Cardiac muscle cell (in vitro differentiated cells and primary cell): Measurements from ENCODE around the gene SMYD3. TPM values are rescaled to one million over a fixed set of nuclear protein-coding genes. Genes with fewer than 3 reads are reported as not detected.
A peak's percentile ranks its signal among the peaks of the same experiment; 100 is the strongest.

ENCODE experiments used
- DNase-seq, 2 donors: peaks; one replicate each; pipeline versions ENCODE4 v3.0.0 to v3.0.0-alpha.2; 2010 to 2017; ENCODE audit warnings: low read depth in 1 of 2, low spot score in 1 of 2
- H3K27ac ChIP-seq: fragments of 200-600 bp; sonication (generic); 2 replicates; pipeline ENCODE4 v1.5.1; 2016
- H3K27me3 ChIP-seq: fragments of 200-600 bp; sonication (generic); 2 replicates; pipeline ENCODE4 v1.6.0; 2016; ENCODE audit warnings: control low read depth
- H3K36me3 ChIP-seq: fragments of 200-600 bp; sonication (generic); 2 replicates; pipeline ENCODE4 v1.5.1; 2016; ENCODE audit warnings: control low read depth
- H3K4me1 ChIP-seq: fragments of 200-600 bp; sonication (generic); 2 replicates; pipeline ENCODE4 v1.8.1; 2017; ENCODE audit warnings: low read depth, mild to moderate bottlenecking, mixed run types
- H3K4me3 ChIP-seq: fragments of 200-600 bp; sonication (generic); 2 replicates; pipeline ENCODE4 v1.5.1; 2016; ENCODE audit warnings: mild to moderate bottlenecking
- H3K9me3 ChIP-seq: fragments of 200-600 bp; sonication (generic); 2 replicates; pipeline ENCODE4 v1.5.1; 2017; ENCODE audit warnings: low read depth, mild to moderate bottlenecking, control low read depth
- polyA plus RNA-seq: library from polyadenylated mRNA; unstranded; fragments of >200 nt; fragmentation: Nextera tagmentation; extraction: Ambion mirVana; gene quantifications from 2 replicates; pipeline ENCODE4 v1.2.1, GENCODE V29; 2016
- total RNA-seq: library from RNA; depleted of rRNA; stranded (reverse); fragments of >200 nt; gene quantifications from 2 replicates; pipeline ENCODE4 v1.2.3, GENCODE V29; 2016
- TF ChIP-seq, protein P1 (sequence below): IDR thresholded peaks from 2 replicates; pipeline ENCODE4 v1.5.1; 2012; ENCODE audit warnings: low read depth, mild to moderate bottlenecking, low read length

SMYD3 gene
- total and polyA plus RNA-seq, 2 experiments from 2014 or later: 47.2 to 50.8 TPM

DNA sequence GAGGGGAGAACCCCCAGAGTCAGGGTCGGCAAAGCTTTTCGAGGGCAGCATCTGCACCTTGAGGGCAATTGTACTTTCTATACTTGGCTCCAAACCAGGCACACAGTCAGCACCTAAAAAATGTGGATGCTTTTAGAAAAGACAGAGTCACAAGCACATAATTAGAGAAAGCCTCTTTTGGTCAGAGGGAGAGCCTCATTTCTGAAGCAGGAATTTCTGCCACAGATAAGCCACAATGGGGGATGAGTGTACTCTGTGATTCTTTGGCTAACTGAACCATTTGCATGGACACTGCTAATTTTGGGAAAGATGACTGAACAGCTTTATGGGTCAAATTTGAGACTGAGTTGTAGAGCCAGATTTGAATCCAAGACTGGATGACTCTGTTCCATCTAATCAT, 716.6 kb downstream of the SMYD3 start:
- no peaks in the 10 kb centered on the region for H3K27me3 ChIP-seq
- H3K36me3 ChIP-seq: no peaks in the 10 kb centered on the region
- H3K9me3 ChIP-seq: no peaks in the 10 kb centered on the region
- H3K4me1 ChIP-seq: peaks cover 53% of the 10 kb centered on the region
- TF ChIP-seq, protein P1, sequence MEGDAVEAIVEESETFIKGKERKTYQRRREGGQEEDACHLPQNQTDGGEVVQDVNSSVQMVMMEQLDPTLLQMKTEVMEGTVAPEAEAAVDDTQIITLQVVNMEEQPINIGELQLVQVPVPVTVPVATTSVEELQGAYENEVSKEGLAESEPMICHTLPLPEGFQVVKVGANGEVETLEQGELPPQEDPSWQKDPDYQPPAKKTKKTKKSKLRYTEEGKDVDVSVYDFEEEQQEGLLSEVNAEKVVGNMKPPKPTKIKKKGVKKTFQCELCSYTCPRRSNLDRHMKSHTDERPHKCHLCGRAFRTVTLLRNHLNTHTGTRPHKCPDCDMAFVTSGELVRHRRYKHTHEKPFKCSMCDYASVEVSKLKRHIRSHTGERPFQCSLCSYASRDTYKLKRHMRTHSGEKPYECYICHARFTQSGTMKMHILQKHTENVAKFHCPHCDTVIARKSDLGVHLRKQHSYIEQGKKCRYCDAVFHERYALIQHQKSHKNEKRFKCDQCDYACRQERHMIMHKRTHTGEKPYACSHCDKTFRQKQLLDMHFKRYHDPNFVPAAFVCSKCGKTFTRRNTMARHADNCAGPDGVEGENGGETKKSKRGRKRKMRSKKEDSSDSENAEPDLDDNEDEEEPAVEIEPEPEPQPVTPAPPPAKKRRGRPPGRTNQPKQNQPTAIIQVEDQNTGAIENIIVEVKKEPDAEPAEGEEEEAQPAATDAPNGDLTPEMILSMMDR: no peak
- peak overlapping the region; percentile 95 for H3K27ac ChIP-seq
- H3K4me3 ChIP-seq: no peak overlapping the region
- DNase-seq: peak; percentile 12 to 75

DNA sequence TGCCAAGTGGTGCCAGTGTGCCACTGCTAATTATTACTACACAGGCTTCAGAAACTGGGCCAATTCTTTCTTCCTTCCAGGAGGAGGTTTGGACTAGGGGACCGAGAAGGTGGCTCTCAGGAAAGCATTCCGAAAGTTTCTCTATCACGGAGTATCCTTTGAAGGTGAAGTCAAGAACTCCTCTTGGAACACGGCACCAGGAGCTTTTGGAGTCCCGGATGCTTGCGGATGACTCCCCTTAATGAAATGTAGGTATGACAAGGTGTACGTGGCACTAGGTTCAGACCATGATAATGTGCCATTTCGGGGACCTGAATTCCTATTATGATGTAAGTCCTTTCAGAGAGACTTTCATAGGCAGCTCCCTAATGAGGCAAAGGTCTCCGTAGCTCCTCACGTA, 718.2 kb downstream of the SMYD3 start:
- Histone ChIP-seq H3K36me3 (no peaks in the 10 kb centered on the region), H3K4me1 (peaks cover 52% of the 10 kb centered on the region), H3K27me3 (no peaks in the 10 kb centered on the region), H3K27ac (peak overlapping the region; percentile 95), H3K9me3 (no peaks in the 10 kb centered on the region), H3K4me3 (no peak overlapping the region)
- no peak for DNase-seq
- TF ChIP-seq, protein P1: no peak

DNA sequence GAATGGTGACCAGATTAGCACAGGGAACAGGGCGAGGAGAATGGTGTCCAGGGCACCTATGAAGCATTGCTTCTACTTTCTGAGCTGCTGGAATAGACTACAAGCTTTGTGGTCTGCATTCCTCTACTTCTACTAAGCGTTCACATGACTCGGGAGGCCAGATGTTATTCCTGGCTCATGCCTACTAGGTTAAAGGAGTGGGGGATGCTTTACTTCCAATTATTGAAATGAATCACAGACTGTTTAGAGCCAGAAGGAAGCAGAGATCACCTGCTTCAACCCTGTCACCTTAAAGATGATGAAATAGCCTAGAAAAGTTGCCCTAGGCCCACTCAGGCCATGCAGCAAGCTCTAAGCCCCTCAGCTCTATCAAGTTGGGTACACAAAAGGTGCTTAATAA, 718.8 kb downstream of the SMYD3 start:
- Histone ChIP-seq H3K9me3 (no peaks in the 10 kb centered on the region), H3K36me3 (no peaks in the 10 kb centered on the region), H3K27ac (peak overlapping the region; percentile 95), H3K4me3 (no peak overlapping the region), H3K27me3 (no peaks in the 10 kb centered on the region), H3K4me1 (peaks cover 52% of the 10 kb centered on the region)
- peak in 1 of 2 donors; percentile 95 for DNase-seq
- TF ChIP-seq, protein P1: no peak

DNA sequence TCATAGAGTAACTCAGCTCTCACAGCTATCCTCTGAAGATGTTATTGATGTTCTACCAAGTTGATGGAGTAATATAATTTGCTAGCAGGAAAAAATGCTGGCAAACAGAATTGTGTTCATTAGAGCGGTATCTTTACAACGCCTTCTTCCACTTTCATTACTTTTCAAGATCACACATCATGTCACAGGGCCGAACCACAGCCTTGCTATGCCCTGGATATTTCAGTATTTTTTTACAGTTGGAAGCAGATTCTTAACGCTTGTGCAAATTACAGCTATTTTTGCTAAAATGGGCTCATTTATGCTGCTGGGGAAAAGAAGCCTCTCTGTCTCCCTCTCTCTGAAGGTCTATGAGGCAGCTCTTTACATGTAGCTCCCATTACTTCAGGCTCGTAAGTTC, 720.1 kb downstream of the SMYD3 start:
- Histone ChIP-seq H3K36me3 (no peaks in the 10 kb centered on the region), H3K4me1 (peaks cover 53% of the 10 kb centered on the region), H3K9me3 (no peaks in the 10 kb centered on the region), H3K4me3 (no peak overlapping the region), H3K27ac (no peak overlapping the region), H3K27me3 (no peaks in the 10 kb centered on the region)
- TF ChIP-seq, protein P1: no peak
- DNase-seq: no peak

DNA sequence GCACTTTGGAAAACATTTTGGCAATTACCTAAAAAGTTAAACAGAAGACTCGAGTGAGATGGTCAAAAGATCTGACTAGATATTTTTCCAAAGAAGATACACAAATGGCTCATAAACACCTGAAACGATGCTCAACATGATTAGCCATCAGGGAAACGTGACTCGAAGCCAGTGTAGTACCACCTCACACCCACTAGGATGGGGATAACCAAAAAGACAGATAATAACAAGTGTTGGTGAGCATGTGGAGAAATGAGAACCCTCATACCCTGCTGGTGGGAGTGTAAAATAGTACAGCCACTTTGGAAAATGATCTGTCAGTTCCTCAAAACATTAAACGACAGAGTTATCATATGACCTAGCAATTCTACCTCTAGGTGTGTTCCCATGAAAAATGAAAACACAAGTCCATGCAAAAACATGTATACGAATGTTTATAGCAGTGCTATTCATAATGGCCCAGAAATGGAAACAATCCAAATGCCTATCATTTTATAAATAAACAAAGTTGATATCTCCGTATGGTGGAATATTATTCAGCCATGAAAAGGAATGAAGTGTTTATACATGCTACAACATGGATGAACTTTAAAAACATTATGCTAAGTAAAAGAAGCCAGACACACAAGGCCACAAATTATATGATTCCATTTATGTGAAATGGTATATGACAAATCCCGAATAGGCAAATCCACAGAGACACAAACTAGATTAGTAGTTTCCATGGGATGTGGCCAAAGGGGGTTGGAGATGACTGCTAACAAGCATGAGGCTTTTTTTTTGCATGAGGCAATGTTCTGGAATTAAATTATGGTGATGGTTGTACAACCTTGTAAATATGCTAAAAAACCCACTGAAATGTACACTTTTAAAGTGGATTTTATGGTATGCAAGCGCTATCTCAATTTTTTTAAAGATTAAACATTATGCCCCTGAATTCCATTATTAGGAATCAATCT, 727.0 kb downstream of the SMYD3 start:
- no peak overlapping the region for H3K4me3 ChIP-seq
- no peak for DNase-seq
- no peak overlapping the region for H3K27ac ChIP-seq
- no peaks in the 10 kb centered on the region for H3K9me3 ChIP-seq
- TF ChIP-seq, protein P1: no peak
- peaks cover 44% of the 10 kb centered on the region for H3K4me1 ChIP-seq
- H3K27me3 ChIP-seq: no peaks in the 10 kb centered on the region
- H3K36me3 ChIP-seq: no peaks in the 10 kb centered on the region
